Pancreas (tissue), 10 donors: ENCODE data around the gene DNAJA1. TPM values are rescaled to one million over a fixed set of nuclear protein-coding genes. Genes with fewer than 3 reads are reported as not detected.
A peak's percentile ranks its signal among the peaks of the same experiment; 100 is the strongest.

Source experiments
- ATAC-seq, 4 donors: fragments of 200-7000 bp; cut with Tn5 transposase; one replicate each; pipeline versions ENCODE4 v1.8.0 to v1.9.1; 2020; ENCODE audit warnings: mild to moderate bottlenecking in 4 of 4, moderate library complexity in 4 of 4
- DNase-seq, 6 donors: peaks; one replicate each; pipeline ENCODE4 v3.0.0-alpha.2; 2020
- FAIRE-seq: peaks from 2 replicates; lab custom pipeline; 2012; peaks lifted over from hg19 to GRCh38; lab: Jason Lieb, UNC
- H3K27ac ChIP-seq, 4 donors: fragments of 200-600 bp; sonication (generic); 1 replicate in 3 of 4; 2 replicates in 1 of 4; pipeline versions ENCODE4 v1.5.0 to v1.8.0; 2020
- H3K27me3 ChIP-seq, 4 donors: fragments of 200-600 bp; one replicate each; pipeline ENCODE4 v1.8.0; 2021
- H3K36me3 ChIP-seq, 3 donors: fragments of 200-600 bp; sonication (generic) in 1 of 3; one replicate each; pipeline versions ENCODE4 v1.5.0 to v1.8.0; 2020 to 2021
- H3K4me1 ChIP-seq, 3 donors: fragments of 200-600 bp; one replicate each; pipeline ENCODE4 v1.8.0; 2021
- H3K4me3 ChIP-seq, 4 donors: fragments of 200-600 bp; sonication (generic) in 2 of 4; one replicate each; pipeline versions ENCODE4 v1.5.0 to v1.8.0; 2020 to 2021
- H3K9me3 ChIP-seq, 4 donors: fragments of 200-600 bp; one replicate each; pipeline ENCODE4 v1.8.0; 2021
- WGBS, 2 donors: extraction: QIAGEN DNeasy Blood & Tissue Kit; methylation state at CpG; one replicate each; pipeline ENCODE4 v1.1.7; 2013; 5-methylcytosine and 5-hydroxymethylcytosine counted together
- intact Hi-C, 3 donors: fragments of 100-400 bp; cut with DNase I; formaldehyde crosslinking; loops; one replicate each; pipeline versions ENCODE4 v1.11.1 to v1.14.2; 2022
- polyA plus RNA-seq, 2 donors: library from polyadenylated mRNA; stranded (reverse); fragments of 200-250 nt; gene quantifications; one replicate each; pipeline ENCODE4 v1.2.3, GENCODE V29; 2013
- total RNA-seq, 6 donors: library from RNA; stranded (reverse); fragmentation: NEBNext Ultra II Directional in 4 of 6; extraction: Animal tissue kit (Norgen Biotek cat#: 25700) in 4 of 6; gene quantifications; one replicate each; pipeline versions ENCODE4 v1.2.1 to v1.2.4, GENCODE V29; 2021 to 2023
- TF ChIP-seq, protein P1 (sequence below), 4 donors: fragments of 200-600 bp; sonication (generic) in 3 of 4; IDR thresholded peaks; one replicate each; pipeline versions ENCODE4 v1.5.0 to v1.8.0; 2021; ENCODE audit warnings: antibody characterized with exemption in 4 of 4
- donor health status: healthy with polysubstance abuse.
- donor health status: DM: no; HTN: no; CAD: no; lungs with moderate emphysema.
- donor health status: DM: no; HTN: no; CAD: no.
- donor health status: control.
- donor health status: control.
- donor health status: Bipolar disorder and iron deficiency.
- donor health status: DM: yes; HTN: yes; CAD: no.
- donor health status: DM: no; HTN: no; CAD: no.
- donor health status: DM: no; HTN: no; CAD: no.
- donor health status: DM: yes; HTN: yes; CAD: no.

Gene DNAJA1
- total and polyA plus RNA-seq, 8 donors: 21.2 to 65.5 (median 34.4) TPM

- TF ChIP-seq, protein P1, sequence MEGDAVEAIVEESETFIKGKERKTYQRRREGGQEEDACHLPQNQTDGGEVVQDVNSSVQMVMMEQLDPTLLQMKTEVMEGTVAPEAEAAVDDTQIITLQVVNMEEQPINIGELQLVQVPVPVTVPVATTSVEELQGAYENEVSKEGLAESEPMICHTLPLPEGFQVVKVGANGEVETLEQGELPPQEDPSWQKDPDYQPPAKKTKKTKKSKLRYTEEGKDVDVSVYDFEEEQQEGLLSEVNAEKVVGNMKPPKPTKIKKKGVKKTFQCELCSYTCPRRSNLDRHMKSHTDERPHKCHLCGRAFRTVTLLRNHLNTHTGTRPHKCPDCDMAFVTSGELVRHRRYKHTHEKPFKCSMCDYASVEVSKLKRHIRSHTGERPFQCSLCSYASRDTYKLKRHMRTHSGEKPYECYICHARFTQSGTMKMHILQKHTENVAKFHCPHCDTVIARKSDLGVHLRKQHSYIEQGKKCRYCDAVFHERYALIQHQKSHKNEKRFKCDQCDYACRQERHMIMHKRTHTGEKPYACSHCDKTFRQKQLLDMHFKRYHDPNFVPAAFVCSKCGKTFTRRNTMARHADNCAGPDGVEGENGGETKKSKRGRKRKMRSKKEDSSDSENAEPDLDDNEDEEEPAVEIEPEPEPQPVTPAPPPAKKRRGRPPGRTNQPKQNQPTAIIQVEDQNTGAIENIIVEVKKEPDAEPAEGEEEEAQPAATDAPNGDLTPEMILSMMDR (IDR thresholded peaks at IDR 0.05): no peak
- intact Hi-C loops: loop anchor here in 1 of 3 donors (10.0 kb wide), 1 partner anchor 138 kb away; no protein-coding TSS in a partner anchor
- 0 to 1% methylated on average over 53 of the region's 53 CpGs for WGBS, 2 donors
- peaks cover 0 to 6% (median 0%) of the 10 kb centered on the region in 3 donors for H3K4me1 ChIP-seq
- H3K27me3 ChIP-seq: no peaks in the 10 kb centered on the region
- peak within 1 kb of the TSS; percentile 75 to 95 (median 90) for H3K27ac ChIP-seq
- peak within 1 kb of the TSS; percentile 38 to 75 (median 59) for H3K4me3 ChIP-seq
- peak; percentile 96 to 99 (median 98) for ATAC-seq
- H3K36me3 ChIP-seq: peaks cover 0 to 15% (median 11%) of the 10 kb centered on the region in 3 donors
- FAIRE-seq: peak; percentile 80
- no peaks in the 10 kb centered on the region for H3K9me3 ChIP-seq
- peak; percentile 92 to 98 (median 97) for DNase-seq
Measured at GRCh38 chr9:33076046-33077004, 51.3 kb downstream of the DNAJA1 start, which contains the start of gene SMU1. Gene SMU1 (minus strand): TSS chr9:33076674. CDS start chr9:33076608, 66 bp downstream.

DNA sequence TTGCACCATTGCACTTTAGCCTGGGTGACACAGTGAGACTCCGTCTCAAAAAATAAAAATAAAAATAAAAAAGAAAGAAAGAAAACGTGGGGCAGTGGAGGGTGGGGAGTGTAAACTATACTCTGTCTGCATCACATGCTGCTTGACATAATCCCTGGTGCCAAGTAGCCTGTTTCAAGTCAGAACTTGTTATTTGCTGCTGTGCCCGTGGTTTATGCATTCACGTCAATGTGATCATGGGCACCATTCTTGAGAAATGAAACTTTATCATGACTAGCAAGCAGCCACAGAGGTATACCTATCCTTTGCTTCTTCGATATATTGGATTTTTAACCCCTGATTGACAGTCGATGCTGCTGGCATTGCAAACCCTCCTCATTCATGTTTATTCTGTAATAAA, 55.5 kb downstream of the DNAJA1 start:
- Histone ChIP-seq H3K9me3 (no peaks in the 10 kb centered on the region), H3K27ac (no peak overlapping the region), H3K4me1 (peaks cover 0 to 3% (median 3%) of the 10 kb centered on the region in 3 donors), H3K4me3 (no peak overlapping the region), H3K36me3 (no peaks in the 10 kb centered on the region), H3K27me3 (no peaks in the 10 kb centered on the region)
- DNase-seq (no peak), ATAC-seq (no peak), FAIRE-seq (no peak)
- intact Hi-C loops: loop anchor here in 2 of 3 donors (5.0 to 10.0 kb wide), 3 partner anchors 94 to 147 kb away; no protein-coding TSS in a partner anchor
- WGBS, 2 donors: 50 to 56% methylated on average over 6 of the region's 6 CpGs
- TF ChIP-seq, protein P1 (IDR thresholded peaks at IDR 0.05): no peak

GRCh38 chr9:33081128-33081851, 56.2 kb downstream of the DNAJA1 start:
- ATAC-seq: peak; percentile 47 to 77 (median 69)

DNA sequence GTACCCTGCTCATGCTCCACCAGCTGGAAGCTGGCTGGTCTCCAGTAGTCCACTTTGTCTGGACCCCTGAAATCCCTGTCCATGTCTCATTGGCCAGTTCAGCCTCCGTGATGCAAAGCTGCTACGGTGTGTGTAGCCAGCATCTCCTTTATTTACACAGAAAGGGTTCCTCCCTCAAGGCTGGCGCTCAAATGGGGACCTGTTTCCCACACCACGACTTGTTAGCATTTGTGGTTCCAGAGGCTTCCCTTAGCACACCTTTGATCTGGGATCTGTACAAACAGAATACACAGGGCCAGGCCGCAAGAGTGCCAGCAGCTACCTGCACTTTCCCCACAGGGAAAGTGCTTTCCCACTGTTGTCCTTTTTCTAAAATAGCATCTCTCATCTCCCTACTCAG, 57.1 kb downstream of the DNAJA1 start:
- no peak overlapping the region for H3K27ac ChIP-seq
- no peaks in the 10 kb centered on the region for H3K9me3 ChIP-seq
- intact Hi-C loops: loop anchor here in 2 of 3 donors (5.0 to 10.0 kb wide), 3 partner anchors 93 to 145 kb away; no protein-coding TSS in a partner anchor
- H3K4me3 ChIP-seq: no peak overlapping the region
- peaks cover 0 to 3% (median 0%) of the 10 kb centered on the region in 3 donors for H3K4me1 ChIP-seq
- TF ChIP-seq, protein P1 (IDR thresholded peaks at IDR 0.05): no peak
- WGBS, 2 donors: 60 to 64% methylated on average over 5 of the region's 5 CpGs
- H3K36me3 ChIP-seq: no peaks in the 10 kb centered on the region
- FAIRE-seq (no peak), DNase-seq (no peak), ATAC-seq (no peak)
- no peaks in the 10 kb centered on the region for H3K27me3 ChIP-seq

More at GRCh38 chr9:33081128-33081851, 56.2 kb downstream of the DNAJA1 start:
- no peaks in the 10 kb centered on the region for H3K36me3 ChIP-seq
- H3K27ac ChIP-seq: peak overlapping the region in 1 of 4 donors; percentile 5
- DNase-seq (peak in 3 of 6 donors; percentile 41 to 68 (median 57)), FAIRE-seq (peak; percentile 91)
- no peak overlapping the region for H3K4me3 ChIP-seq
- no peaks in the 10 kb centered on the region for H3K27me3 ChIP-seq
- TF ChIP-seq, protein P1 (IDR thresholded peaks at IDR 0.05): peak; percentile 31 to 58 (median 44)
- H3K9me3 ChIP-seq: no peaks in the 10 kb centered on the region
- peaks cover 0 to 3% (median 0%) of the 10 kb centered on the region in 3 donors for H3K4me1 ChIP-seq
- intact Hi-C loops: loop anchor here in 2 of 3 donors (5.0 to 10.0 kb wide), 3 partner anchors 94 to 146 kb away; no protein-coding TSS in a partner anchor
- 7 to 11% methylated on average over 9 of the region's 9 CpGs for WGBS, 2 donors
